GM21360 (cell line): ENCODE data around the gene ADRB2.

ENCODE experiments used
- ATAC-seq: cut with Tn5 transposase; IDR thresholded peaks from one replicate; pipeline ENCODE4 v1.9.1; 2021; ENCODE audit warnings: mild to moderate bottlenecking, moderate library complexity; ENCODE audit not compliant: unreplicated experiment

ADRB2 gene

GRCh38 chr5:148829734-148830133 is 3.3 kb downstream of the ADRB2 start:
- no peak for ATAC-seq

- no peak for ATAC-seq
These were observed 3.8 kb downstream of the ADRB2 start for GRCh38 chr5:148830211-148830610.

GRCh38 chr5:148831590-148832565 is 5.5 kb downstream of the ADRB2 start:
- ATAC-seq = peak; percentile 93

GRCh38 chr5:148833122-148833521 is 6.7 kb downstream of the ADRB2 start:
- no peak for ATAC-seq

GRCh38 chr5:148833925-148834324 is 7.5 kb downstream of the ADRB2 start:
- ATAC-seq = no peak

GRCh38 chr5:148834689-148835088 is 8.3 kb downstream of the ADRB2 start:
- ATAC-seq = no peak

- no peak for ATAC-seq
These were observed 10.2 kb downstream of the ADRB2 start for GRCh38 chr5:148836272-148837250.

- no peak for ATAC-seq
These were observed 11.0 kb downstream of the ADRB2 start for GRCh38 chr5:148837383-148837782.

- ATAC-seq = no peak
These were observed 11.9 kb downstream of the ADRB2 start for GRCh38 chr5:148838357-148838756.

- ATAC-seq = peak; percentile 55
These were observed 13.5 kb downstream of the ADRB2 start for GRCh38 chr5:148839960-148840359.

- ATAC-seq = no peak
These were observed 14.1 kb downstream of the ADRB2 start for GRCh38 chr5:148840531-148840930.

GRCh38 chr5:148841519-148841918 is 15.1 kb downstream of the ADRB2 start:
- no peak for ATAC-seq

GRCh38 chr5:148842161-148842560 is 15.8 kb downstream of the ADRB2 start:
- ATAC-seq = no peak

GRCh38 chr5:148843510-148844318 is 17.3 kb downstream of the ADRB2 start:
- no peak for ATAC-seq

GRCh38 chr5:148844433-148845280 is 18.2 kb downstream of the ADRB2 start:
- no peak for ATAC-seq

GRCh38 chr5:148846930-148847329 is 20.5 kb downstream of the ADRB2 start:
- ATAC-seq = no peak

- no peak for ATAC-seq
These were observed 21.0 kb downstream of the ADRB2 start for GRCh38 chr5:148847456-148847855.

- ATAC-seq = no peak
These were observed 22.1 kb downstream of the ADRB2 start for GRCh38 chr5:148848393-148849031.

GRCh38 chr5:148849461-148849860 is 23.1 kb downstream of the ADRB2 start:
- no peak for ATAC-seq
